DOHH2 (cell line): ENCODE measurements around the gene KCNH5.

Experiments
- CTCF ChIP-seq: fragments of 200-600 bp; sonication (generic); IDR thresholded peaks from one replicate; pipeline ENCODE4 v1.5.1; 2014; ENCODE audit warnings: antibody characterized with exemption, mild to moderate bottlenecking, low read depth, low read length; ENCODE audit not compliant: poor library complexity, severe bottlenecking
- EZH2phosphoT487 ChIP-seq: fragments of 200-600 bp; sonication (generic); IDR thresholded peaks from 2 replicates; pipeline ENCODE4 v1.6.1; 2017; ENCODE audit warnings: borderline replicate concordance, mild to moderate bottlenecking, antibody characterized with exemption, low read length, moderate library complexity, mixed read lengths

GRCh38 chr14:62882967-62883366 lies 162.3 kb downstream of the KCNH5 start:
- TF ChIP-seq CTCF (no peak), EZH2phosphoT487 (no peak)
